Thoracic aorta (tissue), 2 donors: Measurements from ENCODE around the gene UPK3A. TPM values are rescaled to one million over a fixed set of nuclear protein-coding genes. Genes with fewer than 3 reads are reported as not detected.
"Not testable (repeated sequence)": the region's sequence is repeated elsewhere in the genome, so short reads cannot be mapped to it uniquely, and the experiment has no call there.

Experiments
- ATAC-seq: fragments of 150-250 bp; one replicate; pipeline ENCODE4 v1.8.0; 2017; ENCODE audit warnings: low read depth; ENCODE audit not compliant: insufficient number of reproducible peaks, low FRiP score
- DNase-seq: peaks from one replicate; pipeline ENCODE4 v3.0.0-alpha.2; 2020; ENCODE audit warnings: low spot score
- H3K27ac ChIP-seq, 2 donors: fragments of 200-600 bp; sonication (generic); 1 replicate in 1 of 2; 2 replicates in 1 of 2; pipeline ENCODE4 v1.5.1; 2016; ENCODE audit warnings: mild to moderate bottlenecking in 2 of 2, moderate library complexity in 2 of 2
- H3K27me3 ChIP-seq: fragments of 200-600 bp; sonication (generic); replicated peaks from 2 replicates; pipeline ENCODE4 v1.6.0; 2016; ENCODE audit warnings: mild to moderate bottlenecking; ENCODE audit not compliant: insufficient read depth
- H3K36me3 ChIP-seq: fragments of 200-600 bp; sonication (generic); one replicate; pipeline ENCODE4 v1.5.1; 2016
- H3K4me1 ChIP-seq, 2 donors: fragments of 200-600 bp; sonication (generic); 1 replicate in 1 of 2; 2 replicates in 1 of 2; pipeline versions ENCODE4 v1.5.1 to v1.6.0; 2016; ENCODE audit warnings: low read depth in 2 of 2, mild to moderate bottlenecking in 1 of 2; ENCODE audit not compliant: control insufficient read depth in 1 of 2
- H3K4me3 ChIP-seq: fragments of 200-600 bp; sonication (generic); 2 replicates; pipeline ENCODE4 v1.5.1; 2016; ENCODE audit warnings: mild to moderate bottlenecking
- H3K9me3 ChIP-seq: fragments of 200-600 bp; sonication (generic); 2 replicates; pipeline ENCODE4 v1.5.1; 2016
- CTCF ChIP-seq: fragments of 200-600 bp; sonication (generic); IDR thresholded peaks from one replicate; pipeline ENCODE4 v1.5.1; 2019; ENCODE audit warnings: antibody characterized with exemption
- total RNA-seq, 2 donors: library from RNA; depleted of rRNA; stranded (reverse); fragments of >200 nt; gene quantifications; one replicate each; pipeline versions ENCODE4 v1.1.0 to v1.2.3, GENCODE V29; 2016

Gene UPK3A
- total RNA-seq, 2 donors from 2014 or later: not detected

- no peak overlapping the region for H3K4me3 ChIP-seq
- no peaks in the 10 kb centered on the region for H3K9me3 ChIP-seq
- ATAC-seq: no peak
- no peaks in the 10 kb centered on the region for H3K27me3 ChIP-seq
- no peak for DNase-seq
- no peak overlapping the region for H3K27ac ChIP-seq
- TF ChIP-seq CTCF: no peak
- peaks cover 0 to 1% of the 10 kb centered on the region in 2 donors for H3K4me1 ChIP-seq
- H3K36me3 ChIP-seq: no peaks in the 10 kb centered on the region
Observed at GRCh38 chr22:45290410-45290936, 5.7 kb downstream of the UPK3A start.

- no peaks in the 10 kb centered on the region for H3K27me3 ChIP-seq
- DNase-seq: no peak
- H3K4me3 ChIP-seq: no peak overlapping the region
- H3K9me3 ChIP-seq: no peaks in the 10 kb centered on the region
- no peak for ATAC-seq
- TF ChIP-seq CTCF: no peak
- H3K27ac ChIP-seq: no peak overlapping the region
- no peaks in the 10 kb centered on the region for H3K4me1 ChIP-seq
- H3K36me3 ChIP-seq: no peaks in the 10 kb centered on the region
Observed at GRCh38 chr22:45291061-45291930, 6.5 kb downstream of the UPK3A start.

GRCh38 chr22:45291931-45292290 lies 7.2 kb downstream of the UPK3A start:
- no peaks in the 10 kb centered on the region for H3K4me1 ChIP-seq
- no peak overlapping the region for H3K4me3 ChIP-seq
- no peaks in the 10 kb centered on the region for H3K9me3 ChIP-seq
- H3K36me3 ChIP-seq: no peaks in the 10 kb centered on the region
- ATAC-seq: no peak
- no peak overlapping the region for H3K27ac ChIP-seq
- TF ChIP-seq CTCF: no peak
- no peak for DNase-seq
- H3K27me3 ChIP-seq: no peaks in the 10 kb centered on the region

GRCh38 chr22:45292731-45293442 lies 8.1 kb downstream of the UPK3A start:
- TF ChIP-seq CTCF: no peak
- H3K9me3 ChIP-seq: no peaks in the 10 kb centered on the region
- no peaks in the 10 kb centered on the region for H3K36me3 ChIP-seq
- no peaks in the 10 kb centered on the region for H3K4me1 ChIP-seq
- no peak for ATAC-seq
- no peak for DNase-seq
- no peak overlapping the region for H3K27ac ChIP-seq
- H3K4me3 ChIP-seq: no peak overlapping the region
- H3K27me3 ChIP-seq: no peaks in the 10 kb centered on the region

GRCh38 chr22:45294030-45294429 lies 9.3 kb downstream of the UPK3A start:
- H3K9me3 ChIP-seq: no peaks in the 10 kb centered on the region
- TF ChIP-seq CTCF: no peak
- no peak overlapping the region for H3K27ac ChIP-seq
- H3K4me1 ChIP-seq: no peaks in the 10 kb centered on the region
- no peaks in the 10 kb centered on the region for H3K36me3 ChIP-seq
- ATAC-seq (no peak), DNase-seq (no peak)
- H3K4me3 ChIP-seq: no peak overlapping the region
- H3K27me3 ChIP-seq: no peaks in the 10 kb centered on the region

GRCh38 chr22:45295004-45295403 lies 10.3 kb downstream of the UPK3A start:
- H3K4me1 ChIP-seq: not testable (repeated sequence)

More at GRCh38 chr22:45295004-45295403, 10.3 kb downstream of the UPK3A start:
- H3K27me3 ChIP-seq, DNase-seq, H3K4me3 ChIP-seq, ATAC-seq, H3K27ac ChIP-seq, H3K9me3 ChIP-seq, H3K36me3 ChIP-seq: not testable (repeated sequence)
